Daoy (cell line): ENCODE results near the gene SIGLEC11. TPM values are rescaled to one million over a fixed set of nuclear protein-coding genes. Genes with fewer than 3 reads are reported as not detected.
"Not testable (repeated sequence)": the region's sequence is repeated elsewhere in the genome, so short reads cannot be mapped to it uniquely, and the experiment has no call there.

Experiments used
- DNase-seq: peaks from one replicate; pipeline ENCODE4 v3.0.0-alpha.2; 2015; ENCODE audit warnings: low read depth
- total RNA-seq: library from RNA; depleted of rRNA; stranded (reverse); fragments of >200 nt; shearing (Covaris generic); gene quantifications from 2 replicates; pipeline ENCODE4 v1.2.3, GENCODE V29; 2014

The SIGLEC11 gene
- total RNA-seq, 1 experiment from 2014 or later, result not detected

DNA sequence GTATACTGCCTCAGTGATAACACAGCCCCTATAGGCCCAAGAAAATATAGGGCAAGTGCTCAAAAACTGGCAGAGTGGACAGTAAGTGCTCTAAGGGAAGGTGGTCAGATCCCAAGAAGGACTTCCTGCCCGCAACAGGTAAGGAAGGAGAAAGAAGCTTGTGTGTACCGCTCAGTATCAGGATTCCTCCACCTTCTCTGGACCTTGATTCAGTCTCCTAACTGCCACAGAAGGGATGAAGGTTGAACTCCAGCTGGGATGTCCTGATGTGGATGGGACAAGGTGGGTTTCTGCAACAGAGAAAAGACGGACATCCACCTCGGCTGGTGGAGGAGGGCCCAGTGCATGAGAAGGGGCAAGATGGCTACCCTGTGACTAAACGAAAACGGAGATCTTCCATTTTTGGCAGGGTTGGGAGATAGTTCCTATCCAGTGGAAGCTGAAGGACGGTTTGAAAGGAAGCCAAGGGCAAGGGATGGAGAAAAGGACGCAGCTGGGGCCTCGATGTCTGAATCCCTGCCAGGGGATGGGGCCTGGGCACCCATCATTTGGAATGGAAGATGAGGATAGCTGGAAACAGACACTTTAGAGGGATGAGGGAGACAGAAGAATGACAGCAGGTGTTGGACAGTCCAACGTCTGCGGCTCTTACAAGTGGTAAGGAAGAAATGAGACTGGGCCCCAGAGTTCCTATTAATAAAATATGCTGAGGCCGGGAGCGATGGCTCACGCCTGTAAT, 33.3 kb downstream of the SIGLEC11 start:
- no peak for DNase-seq

DNA sequence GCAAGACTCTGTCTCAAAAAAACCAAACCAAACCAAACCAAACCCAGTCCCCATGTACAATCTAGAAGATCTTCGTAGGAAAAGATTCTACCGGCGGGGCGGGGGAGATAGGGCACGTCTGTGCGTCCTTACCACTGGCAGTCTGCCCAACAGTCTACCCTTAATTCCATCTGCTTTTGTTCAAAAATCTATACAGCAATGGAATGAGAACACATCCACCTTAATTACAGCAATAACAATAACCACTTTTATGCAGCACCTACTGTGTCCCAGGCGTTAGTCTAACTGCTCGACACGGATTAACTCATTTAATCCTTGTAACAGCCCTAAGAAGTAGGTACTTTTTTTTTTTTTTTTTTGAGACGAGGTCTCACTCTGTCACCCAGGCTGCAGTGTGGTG, 34.5 kb downstream of the SIGLEC11 start:
- DNase-seq, result no peak

DNA sequence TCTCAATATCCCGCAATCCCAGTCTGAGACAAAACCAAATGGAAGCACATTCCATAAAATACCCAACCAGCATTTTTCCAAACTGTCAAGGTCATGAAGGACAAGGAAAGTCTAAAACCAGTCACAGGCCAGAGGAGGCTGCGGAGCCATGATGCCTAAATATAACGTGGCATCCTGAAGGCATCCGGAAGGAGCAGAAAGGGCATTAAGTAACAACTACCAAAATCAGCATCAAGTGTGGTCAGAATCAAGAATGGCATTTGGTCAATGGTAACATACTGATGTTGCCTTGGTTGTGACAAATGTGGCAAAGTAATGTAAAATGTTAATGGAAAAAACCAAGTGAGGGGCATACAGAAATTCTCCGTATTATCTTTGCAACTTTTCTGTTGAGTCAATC, 35.5 kb downstream of the SIGLEC11 start:
- no peak for DNase-seq

DNA sequence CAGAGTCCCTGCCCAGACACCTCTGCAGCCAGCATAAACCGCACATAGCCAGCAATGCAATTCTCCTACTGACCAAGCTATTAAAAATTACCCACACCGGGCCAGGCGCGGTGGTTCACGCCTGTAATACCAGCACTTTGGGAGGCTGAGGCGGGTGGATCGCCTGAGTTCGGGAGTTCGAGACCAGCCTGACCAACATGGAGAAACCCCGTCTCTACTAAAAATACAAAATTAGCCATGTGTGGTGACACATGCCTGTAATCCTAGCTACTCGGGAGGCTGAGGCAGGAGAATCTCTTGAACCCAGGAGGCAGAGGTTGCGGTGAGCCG, 36.1 kb downstream of the SIGLEC11 start:
- not testable (repeated sequence) for DNase-seq

DNA sequence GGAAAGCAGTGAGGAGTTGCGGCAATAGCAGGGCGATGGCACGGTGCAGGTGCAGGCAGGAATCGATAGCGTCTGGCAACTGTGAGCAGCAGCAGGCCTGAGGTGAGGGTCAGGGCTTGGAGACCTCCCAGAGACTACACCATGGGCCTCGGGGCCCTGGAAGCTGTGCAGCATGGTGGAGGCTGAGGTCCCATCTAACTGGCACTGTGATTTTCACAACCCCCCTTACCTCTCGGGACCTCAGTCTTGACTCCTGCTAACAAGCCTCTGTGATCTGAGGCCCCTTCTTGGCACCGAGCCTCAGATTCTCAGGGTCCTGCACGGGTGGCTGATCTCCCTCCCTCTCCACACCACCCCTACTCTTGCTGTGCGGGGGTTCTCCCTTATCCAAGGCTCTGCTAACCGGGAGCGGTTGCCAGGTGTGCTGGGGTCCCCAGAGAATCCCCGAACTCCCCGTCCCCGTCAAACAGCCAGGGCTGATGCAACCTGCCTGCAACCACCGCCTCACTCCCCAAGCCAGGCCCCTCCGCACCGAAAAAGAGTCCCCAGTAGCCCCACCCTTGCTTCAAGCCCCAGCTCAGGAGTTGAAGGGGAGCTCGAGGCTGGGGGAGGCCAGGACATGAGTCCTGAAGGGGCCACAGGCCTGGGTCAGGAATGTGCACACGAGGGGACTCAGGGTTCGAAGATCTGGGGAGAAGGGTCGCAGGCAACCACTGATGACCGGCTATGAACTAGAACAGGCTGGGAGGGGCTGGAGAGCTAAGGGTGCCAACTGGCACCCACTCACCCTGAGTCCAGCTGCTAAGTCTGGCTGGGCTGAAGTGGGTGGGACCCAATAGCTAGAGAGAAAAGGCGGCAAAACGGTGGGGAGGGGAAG, 36.7 kb downstream of the SIGLEC11 start:
- DNase-seq, result no peak

DNA sequence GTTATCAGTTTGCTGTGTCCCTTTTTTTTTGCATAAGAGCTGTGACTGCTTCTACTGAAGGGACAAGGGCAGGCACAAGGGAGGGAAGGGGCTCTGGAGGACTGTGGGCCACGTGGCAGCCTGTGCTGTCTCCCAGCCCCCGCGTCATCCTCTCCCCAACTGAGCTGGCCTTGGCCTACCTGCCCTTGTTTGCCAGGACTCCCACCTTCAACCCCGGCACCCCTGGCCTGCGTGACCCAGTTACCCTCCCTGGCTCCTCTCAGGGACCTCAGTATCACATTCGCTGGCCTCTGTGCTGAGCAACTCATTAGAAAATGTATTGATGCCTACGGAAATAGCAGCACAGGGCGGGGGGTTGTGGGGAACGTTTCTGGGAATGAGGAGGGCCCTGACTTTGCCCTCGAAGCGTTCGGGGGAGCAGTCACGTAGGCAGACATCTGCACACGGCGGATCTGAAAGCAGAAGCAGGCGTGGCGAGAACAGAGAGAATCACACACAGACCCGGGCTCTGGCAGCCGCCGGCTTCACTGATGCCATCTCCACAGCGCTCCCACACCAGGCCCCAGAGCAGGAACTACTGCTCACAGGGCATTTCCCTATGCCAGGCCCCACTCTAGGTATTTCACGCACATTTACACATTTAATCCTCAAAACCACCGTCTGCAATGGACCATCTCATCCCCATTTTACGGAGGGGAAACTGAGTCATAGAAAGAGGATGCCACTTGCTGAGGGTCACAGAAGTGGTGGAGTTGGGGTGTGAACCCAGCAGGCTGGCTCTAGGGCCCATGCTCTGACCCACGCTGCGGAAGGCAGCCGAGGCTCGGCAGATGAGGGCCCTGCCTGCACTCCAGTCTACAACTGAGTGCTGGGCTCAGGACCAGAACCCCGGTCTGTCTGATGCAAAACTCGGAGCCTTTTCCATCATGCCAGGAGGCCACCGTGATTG, 37.6 kb downstream of the SIGLEC11 start:
- no peak for DNase-seq

DNA sequence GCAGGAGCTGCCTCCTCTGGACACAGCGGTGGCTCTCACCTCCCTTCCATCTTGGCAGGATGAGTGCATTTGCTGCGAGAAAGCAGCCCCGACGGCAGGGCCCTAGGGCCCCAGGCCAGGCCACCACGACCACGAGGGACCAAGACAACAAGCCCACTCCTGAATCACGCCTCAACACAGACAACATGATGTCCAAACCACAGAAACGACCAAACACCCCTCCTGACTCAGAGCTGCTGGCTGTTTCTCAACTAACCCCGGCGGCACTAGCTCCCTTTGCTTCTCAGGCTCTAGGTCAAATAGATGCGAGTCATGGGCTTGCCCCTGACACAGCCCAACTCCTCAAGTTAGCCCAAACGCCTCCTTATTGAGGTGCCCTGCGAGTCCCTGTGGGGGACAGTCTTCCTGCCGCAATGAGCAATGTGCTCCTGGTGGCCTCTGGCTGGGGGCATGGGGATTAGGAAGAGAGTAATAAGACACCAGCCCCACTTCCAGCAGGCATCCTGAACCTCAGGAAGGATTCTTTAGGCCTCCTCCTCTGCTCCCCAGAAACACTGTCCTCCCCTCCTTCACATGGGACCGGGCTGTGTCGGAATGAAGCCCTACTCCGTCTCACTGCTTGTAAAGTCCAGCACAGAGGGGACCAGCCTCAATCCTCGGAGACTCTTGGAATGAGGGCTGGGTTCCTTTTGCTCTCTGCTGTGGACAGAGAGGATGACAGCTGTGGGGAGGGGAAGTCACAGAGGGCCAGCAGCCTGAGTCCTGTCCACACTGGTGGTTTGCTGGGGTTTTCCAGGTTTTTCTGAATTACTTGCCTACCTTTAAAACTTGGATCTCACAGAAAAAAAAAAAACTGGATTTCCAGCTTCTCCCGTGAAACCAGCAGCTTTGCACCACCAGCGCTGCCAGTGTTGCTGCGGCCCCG, 38.8 kb downstream of the SIGLEC11 start:
- DNase-seq, result no peak

DNA sequence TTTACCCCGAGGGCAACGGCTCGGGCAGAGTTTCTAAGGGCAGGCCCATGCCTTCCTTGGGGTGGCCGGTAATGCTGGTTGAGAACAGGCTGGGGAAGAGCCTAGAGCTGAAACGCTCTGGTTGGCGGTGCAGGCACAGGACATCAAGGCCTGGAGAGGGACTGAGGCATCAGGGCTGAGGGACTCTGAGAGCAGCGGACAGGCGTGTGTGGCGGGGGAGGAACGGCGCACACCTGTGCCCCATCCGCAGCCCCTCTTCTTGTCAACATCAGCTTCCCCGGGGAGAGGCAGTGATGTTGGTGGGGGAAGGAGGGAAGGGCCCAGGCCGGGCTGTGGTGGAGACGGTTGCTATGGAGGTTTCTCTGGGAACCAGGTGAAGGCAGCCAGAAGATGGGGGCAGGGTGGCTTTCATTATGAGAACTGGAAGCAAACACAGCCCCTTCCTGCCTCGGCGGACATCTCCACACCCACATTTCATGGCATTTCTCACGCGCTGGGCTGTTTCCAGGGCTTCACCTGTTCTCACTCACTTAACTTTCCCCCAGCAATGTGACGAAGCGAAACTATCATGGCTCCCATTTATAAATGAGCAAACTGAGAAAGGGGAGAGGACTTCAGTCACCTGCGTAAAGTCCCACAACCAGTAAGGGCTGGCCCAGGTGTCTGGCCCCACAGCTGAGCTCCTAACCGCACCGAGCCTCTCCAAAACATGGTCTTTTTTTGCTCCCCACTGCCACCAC, 40.2 kb downstream of the SIGLEC11 start:
- no peak for DNase-seq

DNA sequence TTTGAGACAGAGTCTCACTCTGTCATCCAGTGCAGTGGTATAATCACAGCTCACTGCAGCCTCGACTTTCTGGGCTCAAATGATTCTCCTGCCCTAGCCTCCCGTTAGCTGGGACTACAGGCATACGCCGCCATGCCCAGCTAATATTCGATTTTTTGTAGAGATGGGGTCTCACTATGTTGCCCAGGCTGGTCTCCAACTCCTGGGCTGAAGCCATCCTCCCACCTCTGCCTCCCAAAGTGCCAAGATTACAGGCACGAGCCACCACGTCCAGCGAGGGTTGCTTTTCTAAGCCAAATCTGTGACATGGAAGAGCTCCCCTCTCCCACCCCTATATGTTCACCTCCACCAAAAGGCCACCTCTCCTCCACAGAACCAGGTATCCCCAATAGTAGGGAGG, 42.9 kb downstream of the SIGLEC11 start:
- no peak for DNase-seq

DNA sequence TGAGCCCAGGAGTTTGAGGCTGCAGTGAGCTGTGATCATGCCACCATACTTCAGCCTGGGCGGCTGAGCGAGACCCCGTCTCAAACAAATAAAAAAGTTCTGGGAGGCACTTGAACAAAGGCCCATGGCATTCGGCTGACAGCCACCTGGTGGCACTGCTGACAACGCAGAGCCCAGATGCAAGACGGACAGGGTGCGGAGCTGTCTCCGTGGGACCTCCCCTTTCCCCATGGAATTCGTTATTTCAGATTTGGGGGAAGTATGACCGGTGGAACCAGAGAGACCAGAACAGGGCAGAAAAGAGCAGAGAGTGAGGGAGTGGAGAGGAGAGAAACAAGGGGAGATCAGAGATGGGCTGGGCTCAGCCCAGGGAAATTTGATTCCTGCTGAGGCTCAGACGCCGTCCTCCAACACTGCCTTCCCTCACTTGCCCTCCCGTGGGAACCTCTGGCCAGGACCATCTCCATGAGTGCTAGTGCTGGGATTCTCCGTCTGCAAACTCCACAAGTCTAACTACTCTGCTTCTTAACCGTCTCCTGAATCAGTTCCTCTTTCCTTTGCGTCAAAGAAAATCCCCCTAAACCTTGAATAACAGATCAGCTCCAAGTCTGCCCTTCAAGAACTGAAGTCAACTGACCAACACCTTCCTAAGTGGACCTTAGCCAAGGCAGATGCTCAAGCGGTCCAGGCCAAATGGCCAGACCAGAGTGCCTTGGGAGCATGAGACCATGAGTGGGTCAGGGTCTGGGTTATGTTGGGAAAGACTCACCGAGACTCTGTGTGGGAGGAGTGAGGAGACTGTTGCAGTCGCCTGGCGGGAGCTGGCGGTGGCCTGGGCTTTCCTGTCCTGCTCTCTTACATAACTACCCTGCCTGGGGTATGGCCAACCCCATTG, 43.9 kb downstream of the SIGLEC11 start:
- DNase-seq, result no peak

DNA sequence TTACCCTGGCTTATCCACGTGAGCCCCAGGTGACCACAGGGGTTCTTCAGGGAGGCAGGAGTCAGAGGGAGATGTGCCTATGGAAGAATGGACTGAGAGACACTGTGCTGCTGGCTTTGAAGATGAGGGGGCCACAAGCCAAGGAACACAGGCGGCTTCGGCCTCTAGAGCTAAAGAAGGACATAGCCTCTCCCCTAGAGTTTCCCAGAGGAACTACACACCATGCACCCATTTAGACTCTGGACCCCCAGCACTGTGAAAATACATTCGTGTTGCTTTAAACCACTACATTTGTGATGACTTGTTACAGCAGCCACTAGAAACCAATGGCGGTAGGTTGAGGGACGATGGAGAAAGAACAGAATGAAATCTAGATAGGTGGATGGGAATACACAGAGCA, 45.7 kb downstream of the SIGLEC11 start:
- no peak for DNase-seq

DNA sequence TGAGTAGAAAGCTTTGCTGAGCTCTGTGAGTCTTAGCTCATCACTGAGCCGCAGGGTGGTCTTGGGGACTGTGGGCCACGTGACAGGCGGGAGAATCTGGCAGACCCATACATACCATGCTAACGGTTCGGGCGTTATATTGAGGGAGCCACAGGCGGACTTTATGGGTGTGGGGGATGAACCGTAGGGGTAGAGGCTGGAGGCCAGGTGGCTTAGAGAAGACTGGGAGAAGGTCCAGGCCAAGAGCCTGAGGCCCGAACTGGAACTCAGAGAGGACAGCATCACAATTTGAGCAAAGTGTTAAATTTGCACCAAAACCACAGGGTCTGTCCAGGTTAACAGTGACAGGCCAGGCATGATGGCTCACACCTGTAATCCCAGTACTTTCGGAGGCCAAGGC, 47.3 kb downstream of the SIGLEC11 start:
- no peak for DNase-seq

DNA sequence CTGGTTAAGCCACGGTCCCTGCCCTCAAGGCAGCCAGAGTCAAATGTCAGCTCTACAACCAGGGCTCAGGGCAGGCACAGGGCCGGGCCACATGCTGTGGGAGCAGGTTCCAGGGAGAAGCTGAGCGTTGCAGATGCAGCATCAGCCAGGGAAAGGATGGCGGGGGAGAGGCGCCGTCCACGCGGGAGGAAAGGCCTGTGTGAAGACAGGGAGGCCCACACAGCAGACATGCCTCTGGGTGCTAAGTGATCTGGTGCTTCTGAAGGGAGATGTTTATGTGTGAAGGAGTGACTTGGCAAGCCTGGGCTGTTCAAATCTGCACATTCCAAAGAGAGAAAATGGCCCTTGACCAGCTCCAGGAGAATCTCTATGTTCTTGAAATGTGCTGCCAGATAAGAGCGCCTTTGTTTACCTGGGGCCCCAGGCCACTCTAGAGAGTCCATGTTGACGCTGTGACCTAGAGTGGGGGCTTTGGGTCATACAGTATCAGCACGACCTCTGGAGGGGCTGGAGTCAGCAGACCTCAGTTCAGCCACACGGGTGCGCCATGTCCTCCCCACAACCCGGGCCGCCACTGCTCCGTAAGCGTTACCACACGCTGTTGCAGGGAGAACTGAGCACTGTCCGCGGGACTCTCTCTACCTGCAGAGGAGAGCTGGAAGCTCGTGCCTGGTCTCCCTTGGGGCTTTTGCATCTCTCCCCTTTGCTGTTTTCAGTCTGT, 47.8 kb downstream of the SIGLEC11 start:
- no peak for DNase-seq

DNA sequence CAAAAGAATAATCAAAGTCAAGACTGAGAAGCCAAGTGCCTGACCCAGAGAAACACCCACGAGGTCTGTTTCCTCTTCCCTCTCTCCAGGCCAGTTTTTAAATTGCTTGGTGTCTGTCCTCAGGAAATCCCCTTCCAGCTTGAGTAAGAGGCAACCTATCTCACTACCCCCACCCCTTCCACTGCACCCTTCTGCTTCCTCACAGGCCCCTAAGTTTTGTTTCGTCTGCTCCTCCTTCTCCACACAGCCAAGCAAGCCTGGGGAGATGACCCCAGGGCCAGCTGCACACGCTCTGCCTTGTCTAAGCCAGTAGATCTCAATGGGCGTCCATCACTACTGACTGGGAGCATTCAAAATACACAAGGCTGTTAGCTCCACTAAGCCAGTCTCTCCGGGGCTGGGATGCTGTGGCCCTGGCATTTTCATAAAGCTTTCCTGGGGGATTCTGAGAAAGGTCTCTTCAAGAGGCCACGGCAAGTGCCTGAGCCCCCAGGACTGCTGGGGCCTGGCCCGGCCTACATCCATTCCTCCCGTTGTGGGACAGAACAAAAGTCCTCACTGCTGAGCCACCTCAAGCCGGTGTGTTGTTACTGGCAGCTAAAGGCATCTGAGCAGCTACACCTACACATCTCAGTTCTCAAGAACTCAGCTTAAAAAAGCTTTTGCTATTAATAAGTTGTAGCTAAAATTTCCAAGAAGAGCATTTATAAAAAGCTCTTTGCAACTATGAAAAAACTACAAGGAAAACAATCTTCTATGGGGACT, 49.4 kb downstream of the SIGLEC11 start:
- no peak for DNase-seq

DNA sequence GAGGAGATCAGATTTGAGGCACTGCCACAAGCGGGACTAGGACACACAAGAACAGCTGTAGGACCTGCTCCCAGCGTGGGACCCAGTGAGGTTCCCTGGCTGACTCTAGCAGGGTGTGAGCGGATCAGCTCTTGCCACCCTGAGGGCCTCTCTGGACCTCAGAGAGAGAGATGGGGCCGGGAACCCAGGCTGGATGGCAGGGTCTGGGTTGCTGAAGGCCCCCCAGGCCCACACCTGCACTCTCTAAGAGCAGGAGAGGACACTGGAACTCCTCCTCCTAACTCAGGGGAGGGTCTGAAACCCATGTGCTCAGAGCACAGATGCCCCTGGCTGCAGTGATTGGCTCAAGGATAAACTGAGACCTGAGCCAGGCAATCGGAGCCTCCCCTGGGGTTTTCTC, 50.8 kb downstream of the SIGLEC11 start:
- no peak for DNase-seq

DNA sequence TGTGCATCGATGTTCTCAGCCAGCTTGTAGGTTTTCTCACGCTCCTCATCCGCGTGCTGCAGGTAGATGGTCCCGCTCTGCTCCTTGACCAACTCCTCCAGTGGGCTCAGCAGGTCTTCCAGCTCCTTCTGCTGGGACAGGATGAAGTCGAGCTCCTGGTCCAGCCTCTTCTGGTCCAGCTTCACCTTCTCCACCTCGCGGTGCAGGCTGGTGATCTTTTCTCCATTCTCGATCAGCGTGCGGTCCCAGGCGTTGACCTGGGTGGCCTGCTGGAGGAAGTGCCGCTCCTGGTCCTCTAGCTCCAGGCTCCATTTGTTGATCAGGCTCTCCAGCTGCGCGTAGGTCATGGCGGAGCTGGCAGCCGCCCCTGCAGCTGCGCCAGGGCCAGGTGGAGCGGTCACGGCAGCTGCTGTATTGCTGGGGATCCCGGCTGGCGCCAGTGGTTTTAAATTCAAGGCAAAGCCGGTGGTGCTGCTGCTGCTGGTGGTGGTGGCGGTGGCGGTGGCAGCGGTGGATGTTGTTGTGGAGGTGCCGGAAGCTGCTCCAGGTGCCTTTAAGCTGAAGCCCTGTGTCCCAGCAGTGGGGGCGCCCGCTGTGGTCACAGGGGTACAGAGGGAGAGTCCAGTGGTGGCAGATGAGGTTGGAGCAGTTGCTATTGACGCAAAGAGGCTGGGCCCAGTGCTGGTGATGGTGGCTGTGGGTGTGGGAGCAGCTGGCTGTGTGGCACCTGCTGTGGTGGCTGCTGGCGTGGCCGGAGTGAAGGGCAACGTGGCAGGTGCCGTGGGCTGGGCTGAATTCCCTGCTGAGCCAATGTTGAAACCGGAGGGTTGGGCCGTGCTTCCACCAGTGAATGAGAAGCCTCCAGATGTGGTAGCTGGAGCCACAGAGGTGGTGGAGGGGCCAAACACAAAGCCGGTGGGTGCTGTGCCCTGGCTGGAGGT, 52.2 kb downstream of the SIGLEC11 start:
- DNase-seq, result no peak
